ENCODE results near the gene ZFYVE27.

GRCh38 chr10:97764519-97764931 lies 27.6 kb downstream of the ZFYVE27 start:
- TF ChIP-seq POLR2AphosphoS5 (IDR thresholded peaks at IDR 0.05; ENCODE audit: low read depth, low read length) (no peak), POLR2A (IDR thresholded peaks at IDR 0.05; ENCODE audit: low read depth, low read length) (no peak)

Measured in GM12891 (cell line).